Esophagus muscularis mucosa (tissue), 3 donors: ENCODE measurements around the gene GRK2.

ENCODE experiments used
- POLR2A ChIP-seq: fragments of 450-650 bp; IDR thresholded peaks from one replicate; pipeline ENCODE4 v1.6.1; 2017; ENCODE audit warnings: antibody characterized with exemption, moderate library complexity, mild to moderate bottlenecking, low read depth
- TF ChIP-seq, protein P1 (sequence below), 3 experiments: fragments of 200-600 bp in 2 of 3; fragments of 450-650 bp in 1 of 3; sonication (generic) in 2 of 3; IDR thresholded peaks; one replicate each; pipeline ENCODE4 v1.5.1; 2017 to 2019; ENCODE audit warnings: antibody characterized with exemption in 3 of 3, mild to moderate bottlenecking in 2 of 3, moderate library complexity in 1 of 3

DNA sequence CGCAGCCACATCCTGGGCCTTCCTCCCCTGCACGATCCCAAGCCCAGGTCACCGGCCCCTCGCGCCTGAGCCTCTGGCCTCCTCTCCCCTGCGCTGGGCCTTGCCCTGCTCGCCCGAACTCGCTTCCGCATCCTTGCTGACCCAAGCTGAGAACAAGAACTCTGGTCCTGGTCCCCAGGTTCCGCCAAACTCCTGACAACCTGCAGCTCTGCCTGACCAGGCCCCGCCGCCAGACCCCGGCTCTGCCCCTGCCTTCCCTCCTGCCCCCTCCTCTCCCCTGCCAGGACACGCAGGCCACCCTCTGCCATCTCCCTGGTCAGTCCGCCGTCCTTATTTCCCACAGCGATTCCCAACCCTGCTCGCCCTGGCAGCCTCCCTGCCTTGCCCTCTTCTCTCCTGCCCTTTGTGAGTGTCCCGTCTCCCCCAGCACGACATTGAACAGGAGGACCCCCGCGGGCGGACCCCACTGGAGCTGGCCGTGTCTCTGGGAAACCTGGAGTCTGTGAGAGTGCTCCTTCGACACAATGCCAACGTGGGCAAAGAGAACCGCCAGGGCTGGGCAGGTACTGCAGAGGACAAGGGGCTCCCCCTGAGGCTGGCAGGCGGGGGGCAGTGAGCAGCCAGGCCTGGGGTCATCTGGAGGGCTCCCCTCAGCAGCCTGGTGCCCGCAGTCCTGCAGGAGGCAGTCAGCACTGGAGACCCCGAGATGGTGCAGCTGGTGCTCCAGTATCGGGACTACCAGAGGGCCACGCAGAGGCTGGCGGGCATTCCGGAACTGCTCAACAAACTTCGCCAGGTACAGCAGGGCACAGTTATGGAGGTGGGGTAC is 23.6 kb downstream of the GRK2 start:
- TF ChIP-seq POLR2A, result no peak
- TF ChIP-seq, protein P1, sequence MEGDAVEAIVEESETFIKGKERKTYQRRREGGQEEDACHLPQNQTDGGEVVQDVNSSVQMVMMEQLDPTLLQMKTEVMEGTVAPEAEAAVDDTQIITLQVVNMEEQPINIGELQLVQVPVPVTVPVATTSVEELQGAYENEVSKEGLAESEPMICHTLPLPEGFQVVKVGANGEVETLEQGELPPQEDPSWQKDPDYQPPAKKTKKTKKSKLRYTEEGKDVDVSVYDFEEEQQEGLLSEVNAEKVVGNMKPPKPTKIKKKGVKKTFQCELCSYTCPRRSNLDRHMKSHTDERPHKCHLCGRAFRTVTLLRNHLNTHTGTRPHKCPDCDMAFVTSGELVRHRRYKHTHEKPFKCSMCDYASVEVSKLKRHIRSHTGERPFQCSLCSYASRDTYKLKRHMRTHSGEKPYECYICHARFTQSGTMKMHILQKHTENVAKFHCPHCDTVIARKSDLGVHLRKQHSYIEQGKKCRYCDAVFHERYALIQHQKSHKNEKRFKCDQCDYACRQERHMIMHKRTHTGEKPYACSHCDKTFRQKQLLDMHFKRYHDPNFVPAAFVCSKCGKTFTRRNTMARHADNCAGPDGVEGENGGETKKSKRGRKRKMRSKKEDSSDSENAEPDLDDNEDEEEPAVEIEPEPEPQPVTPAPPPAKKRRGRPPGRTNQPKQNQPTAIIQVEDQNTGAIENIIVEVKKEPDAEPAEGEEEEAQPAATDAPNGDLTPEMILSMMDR (IDR thresholded peaks at IDR 0.05), result no peak
